Heart right ventricle (tissue), 16 donors: ENCODE results near the gene MVK. TPM values are rescaled to one million over a fixed set of nuclear protein-coding genes. Genes with fewer than 3 reads are reported as not detected.

Source experiments
- ATAC-seq, 8 donors: fragments of 200-7000 bp; cut with Tn5 transposase; one replicate each; pipeline ENCODE4 v1.9.1; 2020; ENCODE audit warnings: mild to moderate bottlenecking in 8 of 8, moderate library complexity in 8 of 8, moderate number of reproducible peaks in 1 of 8
- DNase-seq, 2 donors: peaks; one replicate each; pipeline ENCODE4 v3.0.0-alpha.2; 2020
- H3K27ac ChIP-seq, 10 donors: fragments of 200-600 bp; sonication (generic) in 2 of 10; one replicate each; pipeline versions ENCODE4 v1.5.0 to v1.8.0; 2020 to 2022; ENCODE audit warnings: mild to moderate bottlenecking in 3 of 10
- H3K27me3 ChIP-seq, 7 donors: fragments of 200-600 bp; one replicate each; pipeline ENCODE4 v1.8.0; 2021 to 2022; ENCODE audit warnings: mild to moderate bottlenecking in 2 of 7
- H3K36me3 ChIP-seq, 9 donors: fragments of 200-600 bp; sonication (generic) in 1 of 9; one replicate each; pipeline versions ENCODE4 v1.5.0 to v1.8.0; 2020 to 2022; ENCODE audit warnings: mild to moderate bottlenecking in 2 of 9
- H3K4me1 ChIP-seq, 9 donors: fragments of 200-600 bp; sonication (generic) in 1 of 9; one replicate each; pipeline versions ENCODE4 v1.5.0 to v1.8.0; 2020 to 2022; ENCODE audit warnings: mild to moderate bottlenecking in 4 of 9
- H3K4me3 ChIP-seq, 10 donors: fragments of 200-600 bp; sonication (generic) in 2 of 10; one replicate each; pipeline versions ENCODE4 v1.5.0 to v1.8.0; 2020 to 2022; ENCODE audit warnings: mild to moderate bottlenecking in 7 of 10, moderate library complexity in 2 of 10
- H3K9me3 ChIP-seq, 11 donors: fragments of 200-600 bp in 10 of 11; sonication (generic) in 2 of 11; one replicate each; pipeline versions ENCODE4 v1.5.0 to v1.8.0; 2013 to 2022; ENCODE audit warnings: mild to moderate bottlenecking in 2 of 11, control low read depth in 1 of 11, moderate library complexity in 1 of 11
- CTCF ChIP-seq, 9 donors: fragments of 200-600 bp; sonication (generic) in 2 of 9; IDR thresholded peaks; one replicate each; pipeline versions ENCODE4 v1.5.0 to v1.8.0; 2021 to 2022; ENCODE audit warnings: antibody characterized with exemption in 9 of 9, mild to moderate bottlenecking in 5 of 9, moderate library complexity in 1 of 9
- WGBS, 2 donors: extraction: QIAGEN DNeasy Blood & Tissue Kit; methylation state at CpG; one replicate each; pipeline ENCODE4 v1.1.7; 2013; ENCODE audit warnings: inconsistent platforms in 1 of 2; 5-methylcytosine and 5-hydroxymethylcytosine counted together
- intact Hi-C, 10 donors: fragments of 100-400 bp; cut with DNase I; formaldehyde crosslinking; loops; one replicate each; pipeline versions ENCODE4 v1.11.1 to v1.14.2; 2022
- polyA plus RNA-seq, 2 donors: library from polyadenylated mRNA; stranded (reverse); fragments of 200-250 nt; gene quantifications; one replicate each; pipeline ENCODE4 v1.2.3, GENCODE V29; 2013
- total RNA-seq, 10 donors: library from RNA; stranded (reverse); fragmentation: NEBNext Ultra II Directional in 3 of 10; extraction: Animal tissue kit (Norgen Biotek cat#: 25700) in 3 of 10; gene quantifications; one replicate each; pipeline versions ENCODE4 v1.2.1 to v1.2.4, GENCODE V29; 2021 to 2023
- donor health status: Arrhythmogenic right ventricular cardiomyopathy.
- donor health status: ischemic (EF 13 %, LVEDD 7.1; RV severe dilation, severe dysfunction).
- donor health status: healthy with polysubstance abuse.
- donor health status: DM: no; HTN: yes; CAD: no.
- donor health status: DM: no; HTN: no; CAD: no.
- donor health status: ischemic (EF 25% LVEDD 6.9; RV normal size, moderate dysfunction).
- donor health status: ischemic (EF 25% LVEDD 5.7; RV mildly dilated, moderate dysfunction).
- donor health status: healthy.
- donor health status: DM: yes; HTN: yes; CAD: no.
- donor health status: Ischemic cardiomyopathy.
- donor health status: ischemic (EF 35%, LVEDD 5.7; RV mildly dilated, moderate dysfunction).
- donor health status: nonischemic (EF 11% LVEDD 7.7; RV severe dilation, severe dysfunction).
- donor health status: DM: yes; HTN: yes; CAD: no.
- donor health status: PGD.
- donor health status: ischemic (EF 29% LVEDD 5.4; RV normal size, mild dysfunction).
- donor health status: nonischemic (EF 23%, LVEDD 6.1; RV moderate dilation, normal function).

Gene MVK
- total and polyA plus RNA-seq, 12 donors: 7.9 to 18.1 (median 9.3) TPM

DNA sequence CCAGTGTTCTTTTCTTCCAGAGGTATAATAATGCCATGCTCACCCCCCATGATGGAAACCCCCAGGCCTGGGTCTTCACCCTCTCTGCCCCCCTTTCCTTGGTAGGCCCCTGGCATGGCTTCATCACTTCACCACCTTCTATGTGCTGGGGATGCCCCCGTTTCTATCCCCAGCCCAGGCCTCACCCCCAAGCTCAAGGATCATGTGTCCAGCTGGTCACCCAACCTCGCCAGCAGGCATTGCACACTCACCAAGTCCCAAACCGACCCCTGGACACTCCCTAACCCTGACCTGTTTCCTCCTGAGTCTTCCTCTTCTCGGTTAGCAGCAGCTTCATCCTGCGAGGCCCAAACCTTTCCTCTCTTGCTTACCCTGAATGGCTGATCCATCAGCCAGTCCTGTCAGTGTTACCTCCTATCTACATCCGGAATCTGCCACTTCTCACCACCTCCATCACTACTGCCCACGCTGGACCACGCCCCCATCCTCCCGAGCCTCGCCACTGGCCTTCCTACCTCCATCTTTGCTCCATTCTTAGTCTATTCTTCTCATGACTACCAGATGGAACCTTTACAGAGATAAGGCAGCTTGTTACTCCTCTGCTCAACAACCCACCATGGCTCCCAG, 69.0 kb downstream of the MVK start:
- Histone ChIP-seq H3K36me3 (no peaks in the 10 kb centered on the region), H3K4me1 (no peaks in the 10 kb centered on the region), H3K4me3 (no peak overlapping the region), H3K27ac (no peak overlapping the region), H3K27me3 (peaks cover 0 to 42% (median 19%) of the 10 kb centered on the region in 7 donors), H3K9me3 (no peaks in the 10 kb centered on the region)
- TF ChIP-seq CTCF (IDR thresholded peaks at IDR 0.05): no peak
- intact Hi-C loops: no loop called here
- ATAC-seq (no peak), DNase-seq (no peak)
- WGBS, 2 donors: 71 to 78% methylated on average over 10 of the region's 10 CpGs

GRCh38 chr12:109645194-109645593, 71.6 kb downstream of the MVK start:
- ATAC-seq (no peak), DNase-seq (no peak)
- Histone ChIP-seq H3K4me3 (no peak overlapping the region), H3K4me1 (no peaks in the 10 kb centered on the region), H3K27me3 (peaks cover 0 to 46% (median 24%) of the 10 kb centered on the region in 7 donors), H3K9me3 (no peaks in the 10 kb centered on the region), H3K36me3 (no peaks in the 10 kb centered on the region), H3K27ac (no peak overlapping the region)
- intact Hi-C loops: no loop called here
- TF ChIP-seq CTCF (IDR thresholded peaks at IDR 0.05): no peak
- WGBS, 2 donors: 45 to 46% methylated on average over 11 of the region's 11 CpGs

GRCh38 chr12:109645708-109646107, 72.1 kb downstream of the MVK start:
- no peak overlapping the region for H3K4me3 ChIP-seq
- no peaks in the 10 kb centered on the region for H3K36me3 ChIP-seq
- 50 to 54% methylated on average over 11 of the region's 11 CpGs for WGBS, 2 donors
- DNase-seq (no peak), ATAC-seq (no peak)
- no peak overlapping the region for H3K27ac ChIP-seq
- no peaks in the 10 kb centered on the region for H3K9me3 ChIP-seq
- peaks cover 0 to 46% (median 24%) of the 10 kb centered on the region in 7 donors for H3K27me3 ChIP-seq
- no peak for TF ChIP-seq CTCF (IDR thresholded peaks at IDR 0.05)
- intact Hi-C loops: no loop called here
- H3K4me1 ChIP-seq: no peaks in the 10 kb centered on the region

Other genes starting within 250 kb of the MVK start
- gene MYO1H, start 225.9 kb upstream of the MVK start, total RNA-seq: 1 to 10 TPM in 3 of 10 donors, under 1 TPM in 4, not detected in 3; 0.07 to 1.3 (median 0.55) TPM
- gene MYO1H, start 225.9 kb upstream of the MVK start, polyA plus RNA-seq: under 1 TPM in 1 of 2 donors, not detected in 1; 0.09 TPM
- gene KCTD10, start 96.5 kb upstream of the MVK start, total RNA-seq: 10 to 100 TPM; 21.5 to 64.9 (median 33.8) TPM
- 10 to 100 TPM; 13.6 to 16.6 TPM for gene KCTD10, start 96.5 kb upstream of the MVK start, polyA plus RNA-seq
- gene UBE3B, start 96.2 kb upstream of the MVK start, total RNA-seq: 10 to 100 TPM; 50.9 to 58.8 (median 55.8) TPM
- 10 to 100 TPM; 13.7 to 17.8 TPM for gene UBE3B, start 96.2 kb upstream of the MVK start, polyA plus RNA-seq
- gene MMAB, start 290 bp upstream of the MVK start, total RNA-seq: 10 to 100 TPM; 27.7 to 50.7 (median 43.8) TPM
- 10 to 100 TPM; 38.5 to 41.3 TPM for gene MMAB, start 290 bp upstream of the MVK start, polyA plus RNA-seq
- 10 to 100 TPM in 5 of 10 donors, 1 to 10 TPM in 5; 3.4 to 26.0 (median 8.6) TPM for gene FAM222A, start 140.0 kb downstream of the MVK start, total RNA-seq
- 1 to 10 TPM; 2.7 to 6.2 TPM for gene FAM222A, start 140.0 kb downstream of the MVK start, polyA plus RNA-seq